Activated CD8-positive, alpha-beta T cell treated with anti-CD3 and anti-CD28 coated beads for 36 hours (primary cell): ENCODE measurements around the gene VPS26B. TPM values are rescaled to one million over a fixed set of nuclear protein-coding genes. Genes with fewer than 3 reads are reported as not detected.

Source experiments
- ATAC-seq: fragments of 200-7000 bp; cut with Tn5 transposase; one replicate; pipeline ENCODE4 v1.10.0; 2021; ENCODE audit warnings: mild to moderate bottlenecking, moderate library complexity
- CTCF ChIA-PET: fragments of 350-600 bp; sonication (Branson Sonifier 250); formaldehyde crosslinking; loops from one replicate; lab custom pipeline; 2021; ENCODE audit warnings: antibody characterized with exemption; lab: Charles Lee
- POLR2A ChIA-PET: fragments of 350-600 bp; sonication (Branson Sonifier 250); formaldehyde crosslinking; loops from one replicate; lab custom pipeline; 2021; ENCODE audit warnings: antibody characterized with exemption; lab: Charles Lee
- DNase-seq: peaks from one replicate; pipeline ENCODE4 v3.0.0-alpha.2; 2020
- H3K27ac Mint-ChIP-seq: one replicate; pipeline ENCODE4 v1.8.0; 2021; ENCODE audit warnings: mild to moderate bottlenecking, mixed read lengths
- H3K27me3 Mint-ChIP-seq: one replicate; pipeline ENCODE4 v1.8.0; 2021; ENCODE audit warnings: mixed read lengths
- H3K36me3 Mint-ChIP-seq: one replicate; pipeline ENCODE4 v1.8.0; 2021; ENCODE audit warnings: low read depth, mixed read lengths
- H3K4me1 Mint-ChIP-seq: one replicate; pipeline ENCODE4 v1.8.0; 2021; ENCODE audit warnings: low read depth, mixed read lengths
- H3K4me3 Mint-ChIP-seq: one replicate; pipeline ENCODE4 v1.8.0; 2021; ENCODE audit warnings: mild to moderate bottlenecking, moderate library complexity, mixed read lengths
- H3K9me3 Mint-ChIP-seq: one replicate; pipeline ENCODE4 v1.8.0; 2021; ENCODE audit warnings: mixed read lengths
- CTCF ChIP-seq: fragments of 200-600 bp; IDR thresholded peaks from one replicate; pipeline ENCODE4 v1.8.0; 2022; ENCODE audit warnings: antibody characterized with exemption, mild to moderate bottlenecking
- intact Hi-C: fragments of 100-400 bp; cut with micrococcal nuclease; formaldehyde crosslinking; loops from one replicate; pipeline ENCODE4 v1.10.0; 2022
- total RNA-seq, 2 experiments: library from RNA; stranded (reverse); gene quantifications; one replicate each; pipeline ENCODE4 v1.2.3, GENCODE V29; 2021

The VPS26B gene
- total RNA-seq, 2 experiments from 2014 or later, result 35.6 TPM

- Mint-ChIP-seq H3K27me3 (no peaks in the 10 kb centered on the region), H3K4me1 (no peaks in the 10 kb centered on the region), H3K27ac (no peak overlapping the region), H3K4me3 (no peak overlapping the region), H3K36me3 (peaks cover 4% of the 10 kb centered on the region), H3K9me3 (no peaks in the 10 kb centered on the region)
- no peak for DNase-seq
- POLR2A ChIA-PET, result interaction anchor here (0.5 to 1.0 kb wide), 2 partner anchors 15 to 35 kb away, joined by 3 read pairs; no protein-coding TSS in a partner anchor
- no peak for ATAC-seq
- TF ChIP-seq CTCF, result no peak
- intact Hi-C loops, result no loop called here
- CTCF ChIA-PET, result no interaction called here
Measured at GRCh38 chr11:134289167-134289566, 64.7 kb downstream of the VPS26B start.

DNA sequence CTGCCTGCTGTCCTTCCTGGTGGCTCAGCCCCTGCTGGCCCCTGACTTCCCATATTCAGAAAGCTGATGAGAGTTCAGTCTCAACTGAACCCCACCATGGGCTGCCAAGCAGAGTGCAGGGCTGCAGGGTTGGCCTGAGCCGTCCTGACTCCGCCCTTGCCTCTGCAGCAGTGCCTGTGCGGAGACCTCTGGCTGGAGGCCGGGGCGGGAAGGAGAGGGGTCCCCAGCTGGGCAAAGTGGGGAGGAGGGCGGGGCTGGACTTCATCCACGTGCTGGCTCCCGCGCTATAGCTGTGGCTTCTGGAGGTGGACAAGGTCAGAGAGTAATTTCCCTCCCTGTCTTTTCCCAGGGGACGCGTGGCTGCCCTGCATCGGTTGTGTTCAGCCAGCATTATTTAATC lies 65.3 kb downstream of the VPS26B start:
- Mint-ChIP-seq H3K4me3 (no peak overlapping the region), H3K36me3 (peaks cover 3% of the 10 kb centered on the region), H3K4me1 (no peaks in the 10 kb centered on the region), H3K9me3 (no peaks in the 10 kb centered on the region), H3K27ac (no peak overlapping the region), H3K27me3 (no peaks in the 10 kb centered on the region)
- ATAC-seq (no peak), DNase-seq (no peak)
- CTCF ChIA-PET, result interaction anchor here (1.7 kb wide), 1 partner anchor 28 kb away, joined by 5 read pairs; no protein-coding TSS in a partner anchor
- POLR2A ChIA-PET, result interaction anchor here (0.6 kb wide), 1 partner anchor 137 kb away, joined by 3 read pairs; no protein-coding TSS in a partner anchor
- TF ChIP-seq CTCF, result no peak
- intact Hi-C loops, result no loop called here

DNA sequence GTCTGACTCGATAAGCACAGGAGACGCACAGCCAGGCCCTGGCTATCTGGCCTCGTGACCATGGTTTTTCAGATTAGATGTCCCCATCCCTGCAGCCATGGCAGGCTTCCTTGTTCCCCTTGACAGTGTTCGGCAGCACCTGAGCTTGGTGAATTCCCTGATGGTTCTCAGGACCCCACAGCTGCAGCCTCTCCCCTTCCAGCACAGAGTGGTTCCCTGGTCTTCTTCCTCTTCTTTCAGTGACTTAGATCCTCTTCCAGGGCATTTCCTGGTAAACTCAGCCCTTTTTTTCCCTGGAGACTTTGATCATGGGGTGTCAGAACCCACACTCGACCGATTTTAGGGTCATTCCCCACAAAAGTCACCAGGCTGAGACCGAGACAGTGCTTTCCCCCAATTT lies 66.2 kb downstream of the VPS26B start:
- no peaks in the 10 kb centered on the region for H3K27me3 Mint-ChIP-seq
- no peak for DNase-seq
- no peak for ATAC-seq
- intact Hi-C loops, result no loop called here
- peaks cover 4% of the 10 kb centered on the region for H3K36me3 Mint-ChIP-seq
- ChIA-PET CTCF (interaction anchor here (1.7 kb wide), 1 partner anchor 29 kb away, joined by 5 read pairs; no protein-coding TSS in a partner anchor), POLR2A (no interaction called here)
- no peak overlapping the region for H3K4me3 Mint-ChIP-seq
- TF ChIP-seq CTCF, result no peak
- H3K9me3 Mint-ChIP-seq, result no peaks in the 10 kb centered on the region
- H3K27ac Mint-ChIP-seq, result no peak overlapping the region
- no peaks in the 10 kb centered on the region for H3K4me1 Mint-ChIP-seq

DNA sequence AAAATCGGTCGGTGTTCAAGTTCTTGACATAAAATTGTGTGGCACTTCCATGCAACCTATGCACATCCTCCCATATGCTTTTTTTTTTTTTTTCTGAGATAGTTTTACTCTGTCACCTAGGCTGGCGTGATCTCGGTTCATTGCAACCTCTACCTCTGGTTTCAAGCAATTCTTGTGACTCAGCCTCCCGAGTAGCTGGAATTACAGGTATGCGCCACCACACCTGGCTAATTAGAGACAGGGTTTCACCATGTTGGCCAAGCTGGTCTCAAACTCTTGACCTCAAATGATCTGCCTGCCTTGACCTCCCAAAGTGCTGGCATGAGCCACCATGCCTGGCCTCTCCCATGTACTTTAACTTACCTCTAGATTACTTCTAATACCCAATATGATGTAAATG lies 66.7 kb downstream of the VPS26B start:
- no peaks in the 10 kb centered on the region for H3K9me3 Mint-ChIP-seq
- H3K27me3 Mint-ChIP-seq, result no peaks in the 10 kb centered on the region
- DNase-seq (no peak), ATAC-seq (no peak)
- H3K36me3 Mint-ChIP-seq, result peaks cover 3% of the 10 kb centered on the region
- intact Hi-C loops, result no loop called here
- no peak for TF ChIP-seq CTCF
- no peak overlapping the region for H3K27ac Mint-ChIP-seq
- no peak overlapping the region for H3K4me3 Mint-ChIP-seq
- no peaks in the 10 kb centered on the region for H3K4me1 Mint-ChIP-seq
- ChIA-PET POLR2A (no interaction called here), CTCF (interaction anchor here (1.7 kb wide), 1 partner anchor 29 kb away, joined by 5 read pairs; no protein-coding TSS in a partner anchor)

- H3K36me3 Mint-ChIP-seq, result peaks cover 2% of the 10 kb centered on the region
Measured at GRCh38 chr11:134292661-134293060, 68.2 kb downstream of the VPS26B start.

More at GRCh38 chr11:134292661-134293060, 68.2 kb downstream of the VPS26B start:
- DNase-seq, result no peak
- ATAC-seq, result no peak
- H3K9me3 Mint-ChIP-seq, result no peaks in the 10 kb centered on the region
- H3K27ac Mint-ChIP-seq, result no peak overlapping the region
- intact Hi-C loops, result no loop called here
- H3K27me3 Mint-ChIP-seq, result no peaks in the 10 kb centered on the region
- POLR2A ChIA-PET, result interaction anchor here (0.9 kb wide), 1 partner anchor 16 kb away, joined by 4 read pairs; no protein-coding TSS in a partner anchor
- H3K4me3 Mint-ChIP-seq, result no peak overlapping the region
- CTCF ChIA-PET, result no interaction called here
- no peaks in the 10 kb centered on the region for H3K4me1 Mint-ChIP-seq
- no peak for TF ChIP-seq CTCF
